Esophagus squamous epithelium (tissue), 5 donors: ENCODE data around the gene AFAP1L2. TPM values are rescaled to one million over a fixed set of nuclear protein-coding genes. Genes with fewer than 3 reads are reported as not detected.

Experiments used
- DNase-seq: peaks from one replicate; lab custom pipeline; 2025; lab: John Stamatoyannopoulos, UW
- H3K27ac ChIP-seq, 4 donors: fragments of 200-600 bp; sonication (generic); one replicate each; pipeline ENCODE4 v1.5.1; 2016 to 2019; ENCODE audit warnings: mild to moderate bottlenecking in 1 of 4
- H3K27me3 ChIP-seq, 4 donors: fragments of 200-600 bp; sonication (generic); 1 replicate in 3 of 4; 2 replicates in 1 of 4; pipeline versions ENCODE4 v1.5.1 to v1.6.0; 2017 to 2021; ENCODE audit warnings: antibody characterized with exemption in 1 of 4
- H3K36me3 ChIP-seq, 3 donors: fragments of 200-600 bp; sonication (generic); one replicate each; pipeline ENCODE4 v1.5.1; 2016 to 2019
- H3K4me1 ChIP-seq, 3 donors: fragments of 200-600 bp; sonication (generic); one replicate each; pipeline ENCODE4 v1.5.1; 2017 to 2019
- H3K4me3 ChIP-seq, 4 donors: fragments of 200-600 bp; sonication (generic); 1 replicate in 3 of 4; 2 replicates in 1 of 4; pipeline ENCODE4 v1.5.1; 2016 to 2019; ENCODE audit warnings: mild to moderate bottlenecking in 2 of 4, moderate library complexity in 1 of 4
- H3K9me3 ChIP-seq, 3 donors: fragments of 200-600 bp; sonication (generic); one replicate each; pipeline ENCODE4 v1.5.1; 2016 to 2019
- CTCF ChIP-seq, 6 experiments: fragments of 450-650 bp in 4 of 6; fragments of 200-600 bp in 2 of 6; sonication (generic) in 2 of 6; IDR thresholded peaks; one replicate each; pipeline ENCODE4 v1.5.1; 2016 to 2019; ENCODE audit warnings: antibody characterized with exemption in 6 of 6, mild to moderate bottlenecking in 4 of 6, moderate library complexity in 4 of 6
- POLR2A ChIP-seq, 4 donors: fragments of 450-650 bp; IDR thresholded peaks; one replicate each; pipeline ENCODE4 v1.6.1; 2017; ENCODE audit warnings: antibody characterized with exemption in 4 of 4, mild to moderate bottlenecking in 4 of 4, moderate library complexity in 3 of 4
- WGBS, 2 donors: methylation state at CpG; one replicate each; pipeline ENCODE4 v1.1.5; 2018; 5-methylcytosine and 5-hydroxymethylcytosine counted together
- intact Hi-C: fragments of 100-400 bp; cut with DNase I; formaldehyde crosslinking; loops from one replicate; pipeline ENCODE4 v1.15.0; 2022
- total RNA-seq, 4 donors: library from RNA; depleted of rRNA; stranded (reverse); fragments of >200 nt; gene quantifications; one replicate each; pipeline ENCODE4 v1.1.0, GENCODE V29; 2016
- donor health status: DM: yes; HTN: yes; CAD: no.

AFAP1L2 gene
- total RNA-seq, 4 donors from 2014 or later, result 9.8 to 15.5 (median 11.8) TPM

GRCh38 chr10:114327537-114328440 lies 76.5 kb downstream of the AFAP1L2 start:
- Histone ChIP-seq H3K36me3 (peaks cover 0 to 31% (median 0%) of the 10 kb centered on the region in 3 donors), H3K27ac (no peak overlapping the region), H3K9me3 (no peaks in the 10 kb centered on the region), H3K4me3 (no peak overlapping the region), H3K27me3 (no peaks in the 10 kb centered on the region), H3K4me1 (peaks cover 10 to 29% (median 15%) of the 10 kb centered on the region in 3 donors)
- no peak for DNase-seq
- intact Hi-C loops, result no loop called here
- 72 to 85% methylated on average over 2 to 5 of the region's 15 CpGs for WGBS, 2 donors
- TF ChIP-seq CTCF (IDR thresholded peaks at IDR 0.05) (no peak), POLR2A (IDR thresholded peaks at IDR 0.05) (no peak)

- Histone ChIP-seq H3K9me3 (no peaks in the 10 kb centered on the region), H3K4me1 (peaks cover 0 to 27% (median 11%) of the 10 kb centered on the region in 3 donors), H3K36me3 (peaks cover 0 to 38% (median 0%) of the 10 kb centered on the region in 3 donors), H3K4me3 (no peak overlapping the region), H3K27me3 (no peaks in the 10 kb centered on the region), H3K27ac (no peak overlapping the region)
- intact Hi-C loops, result no loop called here
- 65 to 89% methylated on average over 2 of the region's 2 CpGs for WGBS, 2 donors
- TF ChIP-seq CTCF (IDR thresholded peaks at IDR 0.05), result no peak
- no peak for TF ChIP-seq POLR2A (IDR thresholded peaks at IDR 0.05)
- no peak for DNase-seq
Observed at GRCh38 chr10:114326795-114327194, 77.5 kb downstream of the AFAP1L2 start.

- no peak for DNase-seq
- 31 to 85% methylated on average over 2 to 5 of the region's 5 CpGs for WGBS, 2 donors
Observed at GRCh38 chr10:114323023-114323422, 81.3 kb downstream of the AFAP1L2 start.

GRCh38 chr10:114322344-114322743 lies 82.0 kb downstream of the AFAP1L2 start:
- peak overlapping the region in 2 of 4 donors; percentile 78 to 84 for H3K27ac ChIP-seq
- no peak for DNase-seq
- H3K27me3 ChIP-seq, result no peaks in the 10 kb centered on the region
- intact Hi-C loops, result no loop called here
- TF ChIP-seq CTCF (IDR thresholded peaks at IDR 0.05), result no peak
- TF ChIP-seq POLR2A (IDR thresholded peaks at IDR 0.05), result no peak
- 75 to 87% methylated on average over 5 of the region's 5 CpGs for WGBS, 2 donors
- H3K4me1 ChIP-seq, result peaks cover 6 to 35% (median 11%) of the 10 kb centered on the region in 3 donors
- no peak overlapping the region for H3K4me3 ChIP-seq
- H3K36me3 ChIP-seq, result peaks cover 0 to 24% (median 0%) of the 10 kb centered on the region in 3 donors
- H3K9me3 ChIP-seq, result no peaks in the 10 kb centered on the region

More at GRCh38 chr10:114323023-114323422, 81.3 kb downstream of the AFAP1L2 start:
- no peaks in the 10 kb centered on the region for H3K9me3 ChIP-seq
- peaks cover 0 to 28% (median 0%) of the 10 kb centered on the region in 3 donors for H3K36me3 ChIP-seq
- no peak overlapping the region for H3K4me3 ChIP-seq
- intact Hi-C loops, result no loop called here
- peaks cover 6 to 35% (median 11%) of the 10 kb centered on the region in 3 donors for H3K4me1 ChIP-seq
- TF ChIP-seq CTCF (IDR thresholded peaks at IDR 0.05) (no peak), POLR2A (IDR thresholded peaks at IDR 0.05) (no peak)
- no peak overlapping the region for H3K27ac ChIP-seq
- no peaks in the 10 kb centered on the region for H3K27me3 ChIP-seq
